Transverse colon (tissue), 3 donors: ENCODE results near the gene SIGLEC10.
"Not testable (repeated sequence)": the region's sequence is repeated elsewhere in the genome, so short reads cannot be mapped to it uniquely, and the experiment has no call there.

ENCODE experiments used
- CTCF ChIP-seq, 5 experiments: fragments of 200-600 bp in 3 of 5; fragments of 450-650 bp in 2 of 5; sonication (generic) in 3 of 5; IDR thresholded peaks; 1 replicate in 2 of 5; 2 replicates in 3 of 5; pipeline ENCODE4 v1.5.1; 2016 to 2017; ENCODE audit warnings: antibody characterized with exemption in 5 of 5, inconsistent platforms in 3 of 5, mild to moderate bottlenecking in 2 of 5, moderate library complexity in 1 of 5
- POLR2A ChIP-seq: fragments of 450-650 bp; IDR thresholded peaks from one replicate; pipeline ENCODE4 v1.6.1; 2016; ENCODE audit warnings: antibody characterized with exemption, mild to moderate bottlenecking, moderate library complexity

GRCh38 chr19:51463976-51464581 lies 46.6 kb upstream of the SIGLEC10 start:
- not testable (repeated sequence) for TF ChIP-seq CTCF (IDR thresholded peaks at IDR 0.05); POLR2A
